Panc1 (cell line): ENCODE results near the gene SMPD4.
"Not testable (repeated sequence)": the region's sequence is repeated elsewhere in the genome, so short reads cannot be mapped to it uniquely, and the experiment has no call there.

Source experiments
- CTCF ChIP-seq: fragments of 450-650 bp; IDR thresholded peaks from 2 replicates; pipeline ENCODE4 v1.5.1; 2017; ENCODE audit warnings: mild to moderate bottlenecking
- POLR2AphosphoS5 ChIP-seq: IDR thresholded peaks from 2 replicates; pipeline ENCODE4 v1.6.1; 2012; ENCODE audit warnings: mild to moderate bottlenecking, low read depth, low read length, moderate library complexity
- REST ChIP-seq, 2 experiments: IDR thresholded peaks; 2 replicates each; pipeline ENCODE4 v1.6.1; 2011 to 2012; ENCODE audit warnings: low read depth in 2 of 2, control low read depth in 1 of 2, low read length in 1 of 2, mild to moderate bottlenecking in 1 of 2, moderate library complexity in 1 of 2; ENCODE audit not compliant: insufficient read depth in 1 of 2

GRCh38 chr2:130193824-130194223 lies 12.4 kb upstream of the SMPD4 start:
- not testable (repeated sequence) for TF ChIP-seq CTCF; POLR2AphosphoS5; REST (IDR thresholded peaks at IDR 0.05; ENCODE audit: insufficient read depth in 1 of 2, low read depth in 2 of 2, low read length in 1 of 2)
